ENCODE results near the gene RASGRP2.

RASGRP2 gene

DNA sequence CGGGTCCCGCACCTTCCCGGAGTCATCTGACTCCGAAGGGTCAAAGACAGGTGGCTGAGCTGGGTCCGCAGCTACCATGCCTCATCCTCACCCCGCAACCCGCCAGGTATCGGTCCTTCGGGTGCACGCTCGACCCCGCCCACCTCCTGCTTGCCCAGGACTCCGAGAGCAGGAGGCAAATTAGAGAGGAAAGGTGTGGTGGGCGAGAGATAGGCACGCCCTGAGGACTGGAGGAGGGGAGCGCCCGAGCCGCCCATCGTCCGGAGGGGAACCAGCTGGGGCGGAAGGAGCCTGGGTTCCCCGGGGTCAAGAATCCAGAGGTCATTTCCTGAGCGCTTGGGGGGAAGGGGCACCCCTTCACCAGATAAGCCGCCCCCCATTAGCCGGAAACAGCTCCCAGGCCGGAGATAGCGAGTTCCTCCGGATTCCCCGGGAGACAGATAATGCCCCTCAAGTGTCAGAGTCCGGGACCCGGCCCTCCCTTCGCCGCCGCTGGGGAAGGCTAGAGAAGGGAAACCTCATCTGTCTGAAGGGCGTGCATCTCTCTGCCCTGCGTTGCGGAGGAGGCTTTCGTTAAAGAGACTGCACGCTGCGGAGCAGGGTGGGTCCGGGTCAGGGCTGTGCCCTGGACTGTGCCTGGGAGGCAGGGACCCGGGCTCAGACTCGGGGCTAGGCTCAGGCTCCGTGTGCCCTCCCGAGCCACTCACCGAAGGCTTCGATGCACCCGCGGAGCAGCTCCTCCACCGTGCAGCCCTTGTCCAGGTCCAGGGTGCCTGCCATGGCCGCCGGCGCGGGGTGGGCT lies 1.7 kb downstream of the RASGRP2 start:
- in situ Hi-C loops (cut with HindIII; ENCODE audit: low sequenced_read_pairs), result no loop called here
- DNase-seq (ENCODE audit: low read depth), result no peak
- TF ChIP-seq, protein P1, sequence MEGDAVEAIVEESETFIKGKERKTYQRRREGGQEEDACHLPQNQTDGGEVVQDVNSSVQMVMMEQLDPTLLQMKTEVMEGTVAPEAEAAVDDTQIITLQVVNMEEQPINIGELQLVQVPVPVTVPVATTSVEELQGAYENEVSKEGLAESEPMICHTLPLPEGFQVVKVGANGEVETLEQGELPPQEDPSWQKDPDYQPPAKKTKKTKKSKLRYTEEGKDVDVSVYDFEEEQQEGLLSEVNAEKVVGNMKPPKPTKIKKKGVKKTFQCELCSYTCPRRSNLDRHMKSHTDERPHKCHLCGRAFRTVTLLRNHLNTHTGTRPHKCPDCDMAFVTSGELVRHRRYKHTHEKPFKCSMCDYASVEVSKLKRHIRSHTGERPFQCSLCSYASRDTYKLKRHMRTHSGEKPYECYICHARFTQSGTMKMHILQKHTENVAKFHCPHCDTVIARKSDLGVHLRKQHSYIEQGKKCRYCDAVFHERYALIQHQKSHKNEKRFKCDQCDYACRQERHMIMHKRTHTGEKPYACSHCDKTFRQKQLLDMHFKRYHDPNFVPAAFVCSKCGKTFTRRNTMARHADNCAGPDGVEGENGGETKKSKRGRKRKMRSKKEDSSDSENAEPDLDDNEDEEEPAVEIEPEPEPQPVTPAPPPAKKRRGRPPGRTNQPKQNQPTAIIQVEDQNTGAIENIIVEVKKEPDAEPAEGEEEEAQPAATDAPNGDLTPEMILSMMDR (IDR thresholded peaks at IDR 0.05; ENCODE audit: low read depth, low read length, missing control alignments), result no peak
- peak overlapping the region; percentile 22 for H3K4me3 ChIP-seq (ENCODE audit: low read depth, low read length)

DNA sequence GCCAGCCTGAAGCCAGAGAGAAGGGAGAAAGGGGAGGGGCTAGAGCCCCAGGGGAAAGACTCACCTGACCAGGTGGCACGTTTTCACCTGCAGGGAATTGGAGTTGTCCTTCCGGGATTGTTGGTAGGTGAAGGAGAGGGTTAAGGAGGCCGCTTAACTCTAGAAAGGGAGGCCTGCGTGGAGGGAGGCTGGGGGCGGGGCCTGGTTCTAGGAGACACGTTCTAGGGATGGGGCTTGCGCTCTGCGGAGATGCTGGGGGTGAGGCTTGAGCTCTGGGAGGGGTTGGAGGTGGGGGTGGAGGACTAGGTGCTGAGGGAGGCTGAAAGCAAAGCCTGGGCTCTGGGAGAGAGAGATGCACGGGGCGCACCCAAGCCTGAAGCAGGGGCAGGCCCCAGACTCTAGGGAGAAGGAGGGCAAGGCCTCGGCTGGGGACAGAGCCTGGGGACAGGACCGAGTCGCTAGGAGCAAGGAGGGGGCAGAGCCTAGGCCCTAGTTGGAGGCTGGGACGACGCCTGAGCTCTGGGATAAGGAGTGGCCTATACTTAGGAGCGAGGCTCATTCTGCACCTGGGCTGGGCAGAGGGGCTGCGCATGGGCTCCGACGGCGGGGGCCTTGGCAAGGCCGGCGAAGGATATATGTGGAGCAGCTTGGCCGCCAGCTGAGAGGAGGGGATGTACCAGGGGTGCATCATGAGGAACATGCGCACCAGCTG lies 2.4 kb downstream of the RASGRP2 start:
- DNase-seq (ENCODE audit: low read depth), result no peak
- H3K4me3 ChIP-seq (ENCODE audit: low read depth, low read length), result no peak overlapping the region
- TF ChIP-seq, protein P1 (IDR thresholded peaks at IDR 0.05; ENCODE audit: low read depth, low read length, missing control alignments), result no peak
- in situ Hi-C loops (cut with HindIII; ENCODE audit: low sequenced_read_pairs), result no loop called here

DNA sequence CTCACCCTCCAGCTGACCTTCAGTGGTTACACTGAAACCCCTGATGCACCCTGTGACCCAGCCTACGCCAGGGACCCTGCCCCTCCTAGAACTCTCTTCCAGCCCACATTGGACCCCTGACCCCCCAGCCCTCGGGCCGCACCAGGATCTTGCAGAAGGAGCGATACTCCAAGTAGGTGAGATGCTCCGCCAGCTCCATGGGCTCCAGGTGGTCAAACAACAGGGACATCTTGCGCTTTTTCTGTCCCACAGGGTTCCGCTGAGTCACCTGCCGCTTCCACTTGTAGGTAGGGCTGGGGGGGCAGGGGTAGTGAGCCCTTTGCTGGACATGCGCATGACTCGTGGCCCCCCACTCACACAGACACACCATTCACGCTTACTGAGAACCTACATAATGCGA lies 4.1 kb downstream of the RASGRP2 start:
- TF ChIP-seq, protein P1 (IDR thresholded peaks at IDR 0.05; ENCODE audit: low read depth, low read length, missing control alignments), result no peak
- in situ Hi-C loops (cut with HindIII; ENCODE audit: low sequenced_read_pairs), result no loop called here
- no peak for DNase-seq (ENCODE audit: low read depth)
- H3K4me3 ChIP-seq (ENCODE audit: low read depth, low read length), result no peak overlapping the region

DNA sequence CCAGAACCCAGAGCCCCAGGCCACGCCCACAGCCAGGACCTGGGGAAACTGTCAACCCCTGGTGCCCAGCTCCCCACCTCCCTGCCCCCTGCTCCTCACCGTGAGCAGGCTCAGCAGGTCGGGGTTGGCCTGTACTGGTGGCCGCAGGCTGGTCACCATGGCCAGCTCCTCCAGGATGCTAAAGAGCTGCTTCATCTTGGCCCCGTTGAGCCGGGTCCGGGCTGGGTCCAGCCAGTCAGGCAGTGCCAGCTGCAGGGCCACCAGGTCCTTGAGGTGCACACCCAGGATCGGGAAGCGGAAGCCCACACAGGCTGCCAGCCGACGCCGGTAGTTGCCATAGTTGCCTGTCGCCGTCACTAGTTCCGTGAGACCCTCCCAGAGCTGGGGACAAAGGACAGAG lies 7.3 kb downstream of the RASGRP2 start:
- H3K4me3 ChIP-seq (ENCODE audit: low read depth, low read length), result no peak overlapping the region
- TF ChIP-seq, protein P1 (IDR thresholded peaks at IDR 0.05; ENCODE audit: low read depth, low read length, missing control alignments), result no peak
- no peak for DNase-seq (ENCODE audit: low read depth)
- in situ Hi-C loops (cut with HindIII; ENCODE audit: low sequenced_read_pairs), result no loop called here

DNA sequence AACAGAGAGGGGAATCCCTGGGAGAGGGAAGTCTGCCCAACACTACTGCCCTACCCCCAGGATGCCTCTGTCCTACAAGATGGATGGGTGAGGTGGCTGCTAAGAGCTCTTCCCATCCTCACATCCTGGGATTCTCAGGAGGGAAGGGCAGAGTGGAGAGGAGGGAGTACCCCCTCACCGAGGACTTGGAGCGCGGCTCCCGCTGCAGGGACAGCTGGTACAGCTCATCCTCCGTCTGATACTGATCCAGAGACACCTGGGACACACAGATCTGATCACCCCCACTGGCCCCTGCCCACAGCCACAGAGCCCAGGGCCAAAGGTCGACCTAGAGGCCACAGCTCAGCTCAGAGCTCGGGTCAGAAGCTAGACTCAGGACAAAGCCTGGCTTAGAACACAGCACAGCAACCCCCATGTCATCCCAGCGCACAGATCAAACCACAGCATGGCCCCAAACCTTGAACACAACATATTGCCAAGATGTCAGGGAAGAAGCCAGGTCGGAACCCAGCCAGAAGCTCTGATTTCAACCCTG lies 8.2 kb downstream of the RASGRP2 start:
- TF ChIP-seq, protein P1 (IDR thresholded peaks at IDR 0.05; ENCODE audit: low read depth, low read length, missing control alignments), result no peak
- in situ Hi-C loops (cut with HindIII; ENCODE audit: low sequenced_read_pairs), result no loop called here
- H3K4me3 ChIP-seq (ENCODE audit: low read depth, low read length), result no peak overlapping the region
- no peak for DNase-seq (ENCODE audit: low read depth)

DNA sequence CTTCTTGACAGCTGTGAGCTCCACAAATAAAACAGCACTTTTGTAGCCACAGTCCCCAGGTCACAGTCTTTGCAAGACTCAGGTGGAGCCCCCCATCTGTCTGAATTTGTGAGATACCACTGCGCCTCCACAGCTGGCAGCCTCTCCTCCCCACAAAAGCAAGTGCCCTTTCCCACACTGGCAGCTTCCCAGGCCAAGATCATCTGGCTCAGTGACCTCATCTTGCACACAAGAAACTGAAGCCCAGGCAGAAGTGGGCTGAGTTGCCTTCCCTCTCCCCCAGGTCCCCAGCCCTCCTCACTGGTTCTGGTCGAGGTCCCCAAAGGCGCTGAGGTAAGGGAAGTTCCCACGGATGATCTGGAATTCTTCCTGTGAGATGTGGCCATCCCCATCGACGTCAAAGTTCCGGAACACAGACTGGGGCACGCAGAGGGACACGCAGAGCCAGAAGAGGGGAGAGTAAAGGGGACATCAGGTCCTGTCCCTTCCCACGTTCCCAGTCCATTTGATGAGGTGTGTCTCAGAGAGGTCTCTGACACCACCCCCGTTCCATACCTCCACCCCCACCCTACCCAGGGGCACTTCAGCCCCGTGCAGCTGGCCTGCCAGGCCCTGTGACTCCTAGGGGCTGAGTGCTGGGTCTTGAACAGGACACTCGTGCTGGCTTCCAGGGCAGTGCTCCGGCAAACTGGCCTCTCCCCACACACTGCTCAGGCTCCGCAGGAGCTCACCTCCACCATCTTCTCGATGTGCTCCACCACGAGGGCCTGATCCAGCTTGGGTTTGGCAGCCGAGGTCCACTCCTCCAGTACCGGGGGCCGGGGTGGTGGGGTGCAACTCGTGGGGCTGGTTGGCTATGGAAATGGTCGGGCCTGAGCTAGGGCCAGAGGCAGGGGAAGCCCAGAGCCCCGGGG lies 8.9 kb downstream of the RASGRP2 start:
- TF ChIP-seq, protein P1 (IDR thresholded peaks at IDR 0.05; ENCODE audit: low read depth, low read length, missing control alignments), result no peak
- DNase-seq (ENCODE audit: low read depth), result no peak
- H3K4me3 ChIP-seq (ENCODE audit: low read depth, low read length), result no peak overlapping the region
- in situ Hi-C loops (cut with HindIII; ENCODE audit: low sequenced_read_pairs), result no loop called here

All from astrocyte of the cerebellum (primary cell).